ENCODE measurements around the gene TTC33.

TTC33 gene

GRCh38 chr5:40681363-40682153 is 74.2 kb downstream of the TTC33 start:
- peak overlapping the region; percentile 98 for H3K27ac ChIP-seq
- POLR2A ChIA-PET (ENCODE audit: low non-redundant PET), result no interaction called here
- DNase-seq (ENCODE audit: low spot score), result peak; percentile 33
- CTCF ChIA-PET, result no interaction called here
- TF ChIP-seq, protein P1, sequence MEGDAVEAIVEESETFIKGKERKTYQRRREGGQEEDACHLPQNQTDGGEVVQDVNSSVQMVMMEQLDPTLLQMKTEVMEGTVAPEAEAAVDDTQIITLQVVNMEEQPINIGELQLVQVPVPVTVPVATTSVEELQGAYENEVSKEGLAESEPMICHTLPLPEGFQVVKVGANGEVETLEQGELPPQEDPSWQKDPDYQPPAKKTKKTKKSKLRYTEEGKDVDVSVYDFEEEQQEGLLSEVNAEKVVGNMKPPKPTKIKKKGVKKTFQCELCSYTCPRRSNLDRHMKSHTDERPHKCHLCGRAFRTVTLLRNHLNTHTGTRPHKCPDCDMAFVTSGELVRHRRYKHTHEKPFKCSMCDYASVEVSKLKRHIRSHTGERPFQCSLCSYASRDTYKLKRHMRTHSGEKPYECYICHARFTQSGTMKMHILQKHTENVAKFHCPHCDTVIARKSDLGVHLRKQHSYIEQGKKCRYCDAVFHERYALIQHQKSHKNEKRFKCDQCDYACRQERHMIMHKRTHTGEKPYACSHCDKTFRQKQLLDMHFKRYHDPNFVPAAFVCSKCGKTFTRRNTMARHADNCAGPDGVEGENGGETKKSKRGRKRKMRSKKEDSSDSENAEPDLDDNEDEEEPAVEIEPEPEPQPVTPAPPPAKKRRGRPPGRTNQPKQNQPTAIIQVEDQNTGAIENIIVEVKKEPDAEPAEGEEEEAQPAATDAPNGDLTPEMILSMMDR (conservative IDR thresholded peaks at IDR 0.05; ENCODE audit: low read depth), result no peak

- ChIA-PET CTCF (interaction anchor here (0.6 kb wide), 1 partner anchor 736 kb away, joined by 4 read pairs; no protein-coding TSS in a partner anchor), POLR2A (ENCODE audit: low non-redundant PET) (no interaction called here)
- peak; percentile 28 for DNase-seq (ENCODE audit: low spot score)
- TF ChIP-seq, protein P1 (conservative IDR thresholded peaks at IDR 0.05; ENCODE audit: low read depth), result 0 out of 2 replicates have a peak, but pooled peaks have one; percentile 17
- H3K27ac ChIP-seq, result peak overlapping the region; percentile 98
Measured at GRCh38 chr5:40680741-40681362, 74.9 kb downstream of the TTC33 start.

DNA sequence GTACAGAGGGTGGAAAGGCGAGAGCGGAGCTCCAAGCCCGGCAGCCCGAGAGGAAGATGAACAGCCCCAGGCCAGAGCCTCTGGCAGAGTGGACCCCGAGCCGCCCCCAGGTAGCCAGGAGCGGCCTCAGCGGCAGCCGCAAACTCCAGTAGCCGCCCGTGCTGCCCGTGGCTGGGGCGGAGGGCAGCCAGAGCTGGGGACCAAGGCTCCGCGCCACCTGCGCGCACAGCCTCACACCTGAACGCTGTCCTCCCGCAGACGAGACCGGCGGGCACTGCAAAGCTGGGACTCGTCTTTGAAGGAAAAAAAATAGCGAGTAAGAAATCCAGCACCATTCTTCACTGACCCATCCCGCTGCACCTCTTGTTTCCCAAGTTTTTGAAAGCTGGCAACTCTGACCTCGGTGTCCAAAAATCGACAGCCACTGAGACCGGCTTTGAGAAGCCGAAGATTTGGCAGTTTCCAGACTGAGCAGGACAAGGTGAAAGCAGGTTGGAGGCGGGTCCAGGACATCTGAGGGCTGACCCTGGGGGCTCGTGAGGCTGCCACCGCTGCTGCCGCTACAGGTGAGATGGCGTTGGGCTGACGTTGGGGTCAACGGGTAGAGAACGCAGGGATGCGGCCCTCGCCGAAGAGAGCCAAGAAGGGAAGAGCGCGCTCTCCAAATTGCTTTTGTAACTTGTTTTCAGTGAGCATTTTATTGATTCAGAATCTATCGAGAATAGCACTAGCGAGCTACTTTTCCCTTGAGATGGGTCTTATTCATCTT is 75.7 kb downstream of the TTC33 start, which contains the start of gene PTGER4:
Gene PTGER4 (plus strand): TSS at position 3 of the 769 bp plus-strand sequence. CDS start 1,079 bp downstream, outside the sequence.
- ChIA-PET CTCF (interaction anchor here (0.5 to 0.6 kb wide), 2 partner anchors 736 to 1482 kb away, joined by 3 to 4 read pairs; no protein-coding TSS in a partner anchor), POLR2A (ENCODE audit: low non-redundant PET) (interaction anchor here (0.8 kb wide), 1 partner anchor 34 kb away, joined by 3 read pairs; no protein-coding TSS in a partner anchor)
- peak within 1 kb of the TSS; percentile 98 for H3K27ac ChIP-seq
- no peak for DNase-seq (ENCODE audit: low spot score)
- TF ChIP-seq, protein P1 (conservative IDR thresholded peaks at IDR 0.05; ENCODE audit: low read depth), result no peak

DNA sequence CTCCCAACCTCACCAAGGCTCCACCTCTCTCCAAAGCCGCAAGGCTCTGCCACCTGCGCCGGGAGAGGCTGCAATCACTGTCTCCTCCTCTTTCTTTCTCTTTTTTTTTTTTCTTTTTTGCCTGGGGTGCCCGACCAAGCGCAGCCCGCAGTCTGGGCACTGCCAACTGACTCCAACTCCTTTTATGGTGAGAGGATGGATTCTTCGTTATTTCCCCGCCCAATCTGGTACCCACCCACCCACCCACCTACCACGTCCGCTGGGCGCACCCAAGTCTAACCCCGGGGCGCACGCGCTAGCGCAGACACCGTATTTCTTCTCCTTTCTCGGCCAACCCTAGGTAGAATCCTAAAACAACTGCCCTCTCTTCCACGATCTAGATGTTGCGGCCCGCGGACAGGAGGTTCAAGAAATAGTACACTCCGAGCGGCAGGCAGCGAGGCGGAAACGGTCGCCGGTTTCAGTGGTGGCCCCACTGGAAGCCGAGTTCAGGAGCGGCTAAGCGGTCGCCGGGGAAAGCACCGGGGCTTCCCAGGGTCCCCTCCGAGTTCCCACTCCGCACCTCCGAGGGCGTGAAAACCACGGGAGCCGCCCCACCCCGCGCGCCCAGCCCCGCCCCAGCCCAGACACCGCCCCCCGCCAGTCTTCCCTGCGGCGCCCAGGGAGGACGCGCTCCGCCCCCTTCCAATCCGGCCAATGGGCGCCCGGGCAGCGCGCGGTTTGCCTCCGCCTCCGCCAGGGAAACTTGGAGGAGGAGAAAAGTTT is 76.4 kb downstream of the TTC33 start:
- peak overlapping the region; percentile 98 for H3K27ac ChIP-seq
- TF ChIP-seq, protein P1 (conservative IDR thresholded peaks at IDR 0.05; ENCODE audit: low read depth), result no peak
- DNase-seq (ENCODE audit: low spot score), result peak; percentile 97
- ChIA-PET POLR2A (ENCODE audit: low non-redundant PET) (interaction anchor here (0.8 kb wide), 1 partner anchor 35 kb away, joined by 3 read pairs; no protein-coding TSS in a partner anchor), CTCF (interaction anchor here (0.5 to 0.6 kb wide), 2 partner anchors 15 to 1481 kb away, joined by 3 to 5 read pairs; no protein-coding TSS in a partner anchor)

- DNase-seq (ENCODE audit: low spot score), result no peak
- CTCF ChIA-PET, result interaction anchor here (0.6 kb wide), 3 partner anchors 7 to 319 kb away, joined by 3 to 5 read pairs (median 3); no protein-coding TSS in a partner anchor
- H3K27ac ChIP-seq, result peak overlapping the region; percentile 98
- POLR2A ChIA-PET (ENCODE audit: low non-redundant PET), result no interaction called here
- TF ChIP-seq, protein P1 (conservative IDR thresholded peaks at IDR 0.05; ENCODE audit: low read depth), result no peak
Measured at GRCh38 chr5:40678460-40679147, 77.2 kb downstream of the TTC33 start.

Data from RWPE1 (cell line).